Activated CD8-positive, alpha-beta T cell treated with anti-CD3 and anti-CD28 coated beads for 36 hours (primary cell): ENCODE data around the gene TP73. TPM values are rescaled to one million over a fixed set of nuclear protein-coding genes. Genes with fewer than 3 reads are reported as not detected.

Source experiments
- ATAC-seq: fragments of 200-7000 bp; cut with Tn5 transposase; one replicate; pipeline ENCODE4 v1.10.0; 2021; ENCODE audit warnings: mild to moderate bottlenecking, moderate library complexity
- CTCF ChIA-PET: fragments of 350-600 bp; sonication (Branson Sonifier 250); formaldehyde crosslinking; loops from one replicate; lab custom pipeline; 2021; ENCODE audit warnings: antibody characterized with exemption; lab: Charles Lee
- POLR2A ChIA-PET: fragments of 350-600 bp; sonication (Branson Sonifier 250); formaldehyde crosslinking; loops from one replicate; lab custom pipeline; 2021; ENCODE audit warnings: antibody characterized with exemption; lab: Charles Lee
- DNase-seq: peaks from one replicate; pipeline ENCODE4 v3.0.0-alpha.2; 2020
- H3K27ac Mint-ChIP-seq: one replicate; pipeline ENCODE4 v1.8.0; 2021; ENCODE audit warnings: mild to moderate bottlenecking, mixed read lengths
- H3K27me3 Mint-ChIP-seq: one replicate; pipeline ENCODE4 v1.8.0; 2021; ENCODE audit warnings: mixed read lengths
- H3K36me3 Mint-ChIP-seq: one replicate; pipeline ENCODE4 v1.8.0; 2021; ENCODE audit warnings: low read depth, mixed read lengths
- H3K4me1 Mint-ChIP-seq: one replicate; pipeline ENCODE4 v1.8.0; 2021; ENCODE audit warnings: low read depth, mixed read lengths
- H3K4me3 Mint-ChIP-seq: one replicate; pipeline ENCODE4 v1.8.0; 2021; ENCODE audit warnings: mild to moderate bottlenecking, moderate library complexity, mixed read lengths
- H3K9me3 Mint-ChIP-seq: one replicate; pipeline ENCODE4 v1.8.0; 2021; ENCODE audit warnings: mixed read lengths
- CTCF ChIP-seq: fragments of 200-600 bp; IDR thresholded peaks from one replicate; pipeline ENCODE4 v1.8.0; 2022; ENCODE audit warnings: antibody characterized with exemption, mild to moderate bottlenecking
- intact Hi-C: fragments of 100-400 bp; cut with micrococcal nuclease; formaldehyde crosslinking; loops from one replicate; pipeline ENCODE4 v1.10.0; 2022
- total RNA-seq, 2 experiments: library from RNA; stranded (reverse); gene quantifications; one replicate each; pipeline ENCODE4 v1.2.3, GENCODE V29; 2021

TP73 gene
- total RNA-seq, 2 experiments from 2014 or later: 0.60 to 0.68 TPM

DNA sequence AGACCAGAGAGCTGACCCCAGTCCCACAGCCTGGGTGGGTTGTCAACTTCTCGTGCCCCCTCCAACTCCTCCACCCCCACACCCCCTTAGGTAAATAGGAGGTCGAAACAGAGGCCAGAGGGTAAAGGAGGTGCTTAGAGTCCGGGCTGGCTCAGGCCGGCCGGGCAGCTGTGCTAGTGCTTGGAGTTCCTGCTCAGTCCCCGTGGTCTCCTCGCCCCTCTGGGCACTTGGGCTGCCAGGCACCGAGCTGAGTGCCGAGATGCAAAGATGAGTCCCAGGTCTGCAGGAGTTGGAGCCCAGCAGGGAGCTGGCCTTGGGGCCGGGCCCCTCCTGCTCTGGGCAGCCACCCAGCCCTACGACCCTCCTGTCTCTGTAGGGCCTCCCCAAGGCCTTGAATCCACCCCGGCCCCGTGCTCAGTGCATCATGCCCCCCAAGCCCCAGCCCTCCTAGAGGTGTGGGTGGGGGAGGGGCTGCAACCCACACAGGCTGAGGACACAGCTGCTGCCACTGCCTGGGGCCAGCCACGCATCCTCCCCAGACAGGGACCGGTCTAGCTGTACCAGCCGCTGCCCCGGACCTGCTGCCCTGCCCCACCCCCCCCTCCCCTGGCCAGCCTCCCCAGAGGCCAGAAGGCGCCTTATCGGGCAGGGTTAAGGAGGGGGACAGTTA, 122.1 kb downstream of the TP73 start:
- TF ChIP-seq CTCF: no peak
- ATAC-seq (no peak), DNase-seq (no peak)
- no peak overlapping the region for H3K27ac Mint-ChIP-seq
- ChIA-PET CTCF (interaction anchor here (1.1 to 2.4 kb wide), 3 partner anchors 20 to 83 kb away, joined by 3 to 7 read pairs (median 5); partner anchors contain the start of genes CEP104 and DFFB), POLR2A (interaction anchor here (1.0 to 1.2 kb wide), 2 partner anchors 10 to 20 kb away, joined by 3 read pairs; no protein-coding TSS in a partner anchor)
- H3K9me3 Mint-ChIP-seq: no peaks in the 10 kb centered on the region
- H3K36me3 Mint-ChIP-seq: no peaks in the 10 kb centered on the region
- intact Hi-C loops: no loop called here
- H3K27me3 Mint-ChIP-seq: no peaks in the 10 kb centered on the region
- no peak overlapping the region for H3K4me3 Mint-ChIP-seq
- peaks cover 11% of the 10 kb centered on the region for H3K4me1 Mint-ChIP-seq

DNA sequence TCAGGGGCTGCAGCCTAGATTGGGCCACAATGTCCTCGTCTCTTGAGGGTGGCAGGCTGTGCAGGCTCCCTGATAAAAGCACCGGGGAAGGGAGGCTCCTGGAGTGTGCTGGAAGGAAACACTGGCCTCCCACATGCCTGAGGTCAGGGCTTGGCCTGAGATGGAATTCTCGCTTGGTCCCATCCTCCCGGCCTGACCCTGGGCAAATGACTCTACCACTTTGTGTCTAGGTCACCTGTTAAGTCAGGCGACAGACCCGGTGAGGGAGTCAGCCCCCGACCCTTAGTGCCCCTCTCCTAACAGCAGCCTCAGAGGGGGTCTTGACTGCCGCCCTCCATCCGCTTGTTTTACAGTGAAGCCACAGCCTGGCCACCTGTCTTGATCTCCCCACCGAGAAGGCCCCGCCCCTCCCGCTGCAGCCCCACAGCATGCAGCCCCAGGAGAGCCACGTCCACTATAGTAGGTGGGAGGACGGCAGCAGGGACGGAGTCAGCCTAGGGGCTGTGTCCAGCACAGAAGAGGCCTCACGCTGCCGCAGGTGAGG, 122.7 kb downstream of the TP73 start:
- Mint-ChIP-seq H3K4me3 (no peak overlapping the region), H3K36me3 (peaks cover 4% of the 10 kb centered on the region), H3K27ac (no peak overlapping the region), H3K4me1 (peaks cover 11% of the 10 kb centered on the region), H3K27me3 (no peaks in the 10 kb centered on the region), H3K9me3 (no peaks in the 10 kb centered on the region)
- TF ChIP-seq CTCF: no peak
- ATAC-seq (no peak), DNase-seq (no peak)
- intact Hi-C loops: no loop called here
- ChIA-PET POLR2A (no interaction called here), CTCF (interaction anchor here (1.5 to 2.4 kb wide), 4 partner anchors 19 to 27 kb away, joined by 5 to 12 read pairs (median 10); partner anchors contain the start of gene LRRC47)

DNA sequence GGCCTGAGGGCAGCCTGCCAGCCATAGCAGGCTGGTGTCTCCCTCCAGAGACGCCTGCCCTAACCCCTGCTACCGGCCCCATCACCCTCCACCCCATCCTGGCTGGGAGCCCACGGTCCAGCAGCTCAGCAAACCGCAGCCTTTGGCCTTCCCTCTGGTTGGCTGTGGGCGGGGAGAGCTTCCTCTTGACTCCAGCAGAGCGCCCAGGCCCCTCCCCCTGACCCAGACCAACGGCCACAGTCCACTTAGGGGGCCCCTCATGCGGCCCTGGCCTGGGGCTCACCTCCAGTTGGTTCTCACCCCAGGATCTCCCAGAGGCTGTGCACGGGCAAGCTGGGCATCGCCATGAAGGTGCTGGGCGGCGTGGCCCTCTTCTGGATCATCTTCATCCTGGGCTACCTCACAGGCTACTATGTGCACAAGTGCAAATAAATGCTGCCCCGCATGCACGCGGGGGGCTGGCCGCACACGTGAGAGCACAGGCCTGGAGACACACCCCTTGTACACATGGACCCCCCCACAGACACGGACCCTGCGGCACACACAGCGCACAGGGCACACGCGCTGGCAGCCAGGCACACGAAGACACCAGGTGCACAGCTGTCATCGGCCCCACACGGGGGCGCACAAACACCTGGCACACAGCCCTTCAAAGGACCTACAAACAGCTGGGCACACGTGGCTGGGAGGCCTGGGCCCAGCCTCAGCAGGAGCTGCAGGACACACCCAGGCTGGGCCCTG, 123.3 kb downstream of the TP73 start:
- Mint-ChIP-seq H3K4me1 (peaks cover 9% of the 10 kb centered on the region), H3K9me3 (no peaks in the 10 kb centered on the region), H3K36me3 (peaks cover 9% of the 10 kb centered on the region), H3K27me3 (no peaks in the 10 kb centered on the region), H3K27ac (no peak overlapping the region), H3K4me3 (no peak overlapping the region)
- peak; percentile 73 for TF ChIP-seq CTCF
- POLR2A ChIA-PET: interaction anchor here (0.8 kb wide), 1 partner anchor 20 kb away, joined by 4 read pairs; the partner anchor contains the start of gene LRRC47
- CTCF ChIA-PET: interaction anchor here (0.8 to 2.4 kb wide), 7 partner anchors 14 to 71 kb away, joined by 3 to 12 read pairs (median 5); partner anchors contain the start of gene LRRC47
- ATAC-seq (peak; percentile 36), DNase-seq (peak; percentile 74)
- intact Hi-C loops: no loop called here

GRCh38 chr1:3776231-3776961, 124.1 kb downstream of the TP73 start:
- intact Hi-C loops: no loop called here
- DNase-seq (no peak), ATAC-seq (no peak)
- peak; percentile 29 for TF ChIP-seq CTCF
- no peak overlapping the region for H3K27ac Mint-ChIP-seq
- H3K27me3 Mint-ChIP-seq: no peaks in the 10 kb centered on the region
- peaks cover 9% of the 10 kb centered on the region for H3K4me1 Mint-ChIP-seq
- no peaks in the 10 kb centered on the region for H3K9me3 Mint-ChIP-seq
- ChIA-PET POLR2A (interaction anchor here (0.8 to 3.3 kb wide), 2 partner anchors 20 kb away, joined by 4 to 12 read pairs; partner anchors contain the start of gene LRRC47), CTCF (interaction anchor here (0.8 to 1.8 kb wide), 6 partner anchors 15 to 70 kb away, joined by 3 to 12 read pairs (median 6); partner anchors contain the start of gene LRRC47)
- peaks cover 14% of the 10 kb centered on the region for H3K36me3 Mint-ChIP-seq
- no peak overlapping the region for H3K4me3 Mint-ChIP-seq
